Natural killer cell treated with Interleukin-12 subunit alpha and Interleukin-12 subunit beta and Interleukin-15 and Interleukin-18, amount 100 ng/mL, for 72 hours (primary cell): Measurements from ENCODE around the gene MAP1A. TPM values are rescaled to one million over a fixed set of nuclear protein-coding genes. Genes with fewer than 3 reads are reported as not detected.

Experiments used
- ATAC-seq, 2 donors: fragments of 150-1000 bp; cut with Tn5 transposase in 1 of 2; sonication (Bioruptor Pico), chemical (Tn5 transposase) in 1 of 2; 2 replicates each; pipeline ENCODE4 v1.10.0; 2021
- DNase-seq: peaks from one replicate; pipeline ENCODE4 v3.0.0; 2022; ENCODE audit warnings: low spot score
- H3K27ac Mint-ChIP-seq, 2 donors: 1 replicate in 1 of 2; 2 replicates in 1 of 2; pipeline ENCODE4 v1.8.0; 2022; ENCODE audit warnings: mixed read lengths in 2 of 2, mild to moderate bottlenecking in 1 of 2, moderate library complexity in 1 of 2
- H3K27me3 Mint-ChIP-seq, 2 donors: 1 replicate in 1 of 2; 2 replicates in 1 of 2; pipeline ENCODE4 v1.8.0; 2022; ENCODE audit warnings: mixed read lengths in 2 of 2
- H3K36me3 Mint-ChIP-seq: one replicate; pipeline ENCODE4 v1.8.0; 2022; ENCODE audit warnings: mixed read lengths
- H3K4me1 Mint-ChIP-seq, 2 donors: 1 replicate in 1 of 2; 2 replicates in 1 of 2; pipeline ENCODE4 v1.8.0; 2022; ENCODE audit warnings: low read depth in 2 of 2, mixed read lengths in 2 of 2, mild to moderate bottlenecking in 1 of 2
- H3K4me3 Mint-ChIP-seq: one replicate; pipeline ENCODE4 v1.8.0; 2022; ENCODE audit warnings: mixed read lengths
- H3K9me3 Mint-ChIP-seq: 2 replicates; pipeline ENCODE4 v1.8.0; 2022; ENCODE audit warnings: mixed read lengths
- total RNA-seq, 2 donors: library from RNA; stranded (reverse); gene quantifications; one replicate each; pipeline ENCODE4 v1.2.3, GENCODE V29; 2022

Gene MAP1A
- 1 to 10 TPM in 1 of 2 donors, under 1 TPM in 1; 0.24 to 1.2 TPM for total RNA-seq

DNA sequence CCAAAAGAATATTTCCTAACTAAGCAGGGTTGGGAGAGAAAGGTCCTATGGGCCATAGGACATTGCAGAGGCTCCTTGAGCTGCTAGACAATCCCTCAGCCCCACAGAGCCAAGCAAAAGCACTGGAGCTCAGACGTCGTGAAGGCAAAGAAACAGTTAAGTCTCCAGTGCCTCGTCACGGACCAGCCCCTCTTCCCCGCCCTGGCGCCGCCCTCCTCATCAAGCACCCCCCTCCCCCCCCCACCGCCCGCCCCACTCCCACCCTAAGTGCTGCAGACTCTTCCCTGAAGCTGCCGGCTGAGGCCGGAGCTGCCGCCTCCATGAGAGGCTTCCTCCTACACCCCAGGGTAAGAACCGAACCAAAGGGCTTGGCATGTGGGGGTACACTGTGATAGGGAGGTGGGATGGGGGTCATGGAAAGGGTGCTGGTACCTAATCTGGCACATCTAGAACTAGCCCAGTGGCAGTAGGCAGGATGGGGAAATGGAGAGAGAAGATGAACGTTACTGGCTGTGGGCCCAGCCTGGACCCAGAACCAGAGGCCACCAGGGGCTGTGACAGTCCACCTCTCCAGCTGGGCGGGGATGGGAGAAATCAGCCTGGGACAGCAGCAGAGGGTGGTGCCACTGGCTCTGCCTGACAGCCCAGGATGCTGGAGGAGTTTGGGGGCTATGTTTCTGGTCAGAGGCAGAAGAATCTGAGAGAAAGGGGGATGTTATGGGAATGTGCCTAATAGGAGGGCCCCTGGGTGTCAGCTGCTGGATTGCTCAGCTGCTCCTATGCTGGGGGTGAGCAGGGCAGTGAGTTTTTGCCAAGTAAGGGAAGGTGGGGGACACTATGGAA lies at the start of gene MAP1A:
TSS of gene MAP1A (plus strand) at position 255 of the 843 bp plus-strand sequence. CDS start 3,866 bp downstream, outside the sequence.
- Mint-ChIP-seq H3K9me3 (no peaks in the 10 kb centered on the region), H3K4me3 (peak within 1 kb of the TSS; percentile 49), H3K36me3 (no peaks in the 10 kb centered on the region)

DNA sequence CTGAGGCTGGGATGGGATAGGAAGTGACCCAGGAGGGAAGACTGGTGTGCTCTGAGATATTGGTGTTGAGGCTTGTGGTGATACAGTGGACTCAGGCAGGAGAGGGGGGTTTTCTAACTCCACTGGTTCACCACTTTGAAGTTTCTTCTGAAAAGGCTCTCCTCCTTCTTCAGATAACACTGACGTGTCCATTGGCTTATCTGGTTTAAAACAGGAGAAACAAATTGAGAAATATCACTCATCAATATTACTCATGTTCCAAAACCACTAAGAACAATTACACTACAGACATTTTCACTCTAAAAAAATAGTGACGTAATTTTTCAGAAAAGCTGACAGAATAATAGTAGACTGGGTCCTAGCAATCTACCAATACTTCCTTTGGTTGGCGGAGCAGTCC lies 47.5 kb upstream of the MAP1A start:
- no peak for DNase-seq
- peak overlapping the region; percentile 18 for H3K4me3 Mint-ChIP-seq
- peak; percentile 48 to 82 for ATAC-seq
- peaks cover 7 to 20% of the 10 kb centered on the region in 2 donors for H3K4me1 Mint-ChIP-seq
- H3K36me3 Mint-ChIP-seq: peaks cover 12% of the 10 kb centered on the region
- H3K27me3 Mint-ChIP-seq: no peaks in the 10 kb centered on the region
- peak overlapping the region; percentile 43 to 65 for H3K27ac Mint-ChIP-seq
- H3K9me3 Mint-ChIP-seq: no peaks in the 10 kb centered on the region

More for the DNA sequence above, at the start of gene MAP1A:
- peaks cover 11 to 21% of the 10 kb centered on the region in 2 donors for H3K4me1 Mint-ChIP-seq
- no peak within 1 kb of the TSS for H3K27ac Mint-ChIP-seq
- DNase-seq (no peak), ATAC-seq (no peak)
- peaks cover 30 to 38% of the 10 kb centered on the region in 2 donors for H3K27me3 Mint-ChIP-seq

DNA sequence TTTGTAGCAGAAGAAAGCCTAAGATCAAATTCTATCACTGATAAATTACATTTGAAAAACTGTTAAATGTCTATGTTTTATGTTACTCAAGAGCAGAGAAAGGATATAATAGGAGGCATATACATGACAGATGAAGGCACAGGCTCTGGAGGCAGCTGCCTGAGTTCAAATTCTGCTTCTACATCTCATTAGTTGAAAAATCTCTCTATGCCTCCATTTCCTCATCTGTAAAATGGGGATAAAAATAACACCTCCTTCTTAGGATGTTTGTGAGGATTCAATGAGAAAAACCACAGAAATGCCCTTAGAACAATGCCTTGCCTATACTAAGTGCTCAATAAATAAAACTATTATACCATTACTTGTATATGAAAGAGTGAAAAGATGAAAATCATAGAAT lies 45.4 kb upstream of the MAP1A start:
- no peak overlapping the region for H3K4me3 Mint-ChIP-seq
- peaks cover 6% of the 10 kb centered on the region for H3K36me3 Mint-ChIP-seq
- no peak overlapping the region for H3K27ac Mint-ChIP-seq

DNA sequence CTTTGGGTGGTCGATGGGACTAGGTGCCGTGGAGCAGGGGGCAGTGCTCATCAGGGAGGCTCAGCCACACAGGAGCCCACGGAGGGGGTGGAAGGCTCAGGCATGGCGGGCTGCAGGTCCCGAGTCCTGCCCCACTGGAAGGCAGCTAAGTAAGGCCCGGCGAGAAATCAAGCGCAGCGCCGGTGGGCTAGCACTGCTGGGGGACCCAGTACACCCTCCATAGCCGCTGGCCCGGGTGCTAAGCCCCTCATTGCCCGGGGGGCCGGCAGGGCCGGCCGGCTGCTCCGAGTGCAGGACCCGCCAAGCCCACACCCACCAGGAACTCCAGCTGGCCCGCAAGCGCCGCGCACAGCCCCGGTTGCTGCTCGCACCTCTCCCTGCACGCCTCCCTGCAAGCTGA lies 43.5 kb upstream of the MAP1A start:
- no peak overlapping the region for H3K4me3 Mint-ChIP-seq
- ATAC-seq (no peak), DNase-seq (no peak)
- peaks cover 25% of the 10 kb centered on the region for H3K36me3 Mint-ChIP-seq
- H3K27me3 Mint-ChIP-seq: no peaks in the 10 kb centered on the region
- H3K4me1 Mint-ChIP-seq: peaks cover 3 to 15% of the 10 kb centered on the region in 2 donors
- H3K9me3 Mint-ChIP-seq: no peaks in the 10 kb centered on the region
- H3K27ac Mint-ChIP-seq: no peak overlapping the region

More for the DNA sequence above, 45.4 kb upstream of the MAP1A start:
- DNase-seq (no peak), ATAC-seq (no peak)
- Mint-ChIP-seq H3K9me3 (no peaks in the 10 kb centered on the region), H3K27me3 (no peaks in the 10 kb centered on the region), H3K4me1 (peaks cover 3 to 15% of the 10 kb centered on the region in 2 donors)

DNA sequence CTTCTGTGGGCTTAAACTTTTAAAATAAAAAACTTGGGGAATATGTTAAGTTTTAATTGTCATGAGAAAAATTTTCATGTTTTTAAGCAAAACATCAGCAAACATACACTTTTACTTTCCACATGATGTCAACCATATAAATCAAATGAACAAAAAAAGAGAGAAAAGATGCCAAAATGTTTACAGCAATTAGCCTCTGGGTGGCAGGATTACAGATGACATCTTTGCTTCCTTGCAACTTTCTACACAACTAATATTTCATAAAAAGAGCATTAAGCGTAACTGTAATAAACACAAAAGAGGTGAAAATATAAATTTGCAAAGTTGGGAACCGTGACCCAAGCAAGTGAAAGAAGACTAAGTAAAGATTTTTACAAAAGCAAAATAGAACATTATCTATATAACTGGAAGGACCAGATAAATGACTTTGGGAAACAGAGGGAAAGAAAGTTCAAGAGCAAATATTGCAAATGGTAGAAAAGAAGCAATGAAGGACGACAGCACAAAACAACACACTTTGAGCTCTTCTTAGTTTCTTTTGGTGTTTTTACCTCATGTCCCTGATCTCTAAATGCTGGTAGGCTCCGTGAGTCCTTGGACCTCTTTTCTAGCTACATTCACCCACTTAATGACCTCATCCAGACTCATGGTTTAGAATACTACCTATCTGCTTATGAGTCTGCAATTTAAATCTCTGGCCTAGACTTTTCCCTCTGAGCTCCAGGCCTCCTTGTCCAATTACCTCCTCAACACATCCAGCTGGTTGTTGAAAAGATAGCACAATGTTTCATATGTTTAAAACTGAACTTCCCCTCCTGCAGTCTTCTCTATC lies 33.9 kb upstream of the MAP1A start:
- ATAC-seq (no peak), DNase-seq (no peak)
- Mint-ChIP-seq H3K27ac (no peak overlapping the region), H3K27me3 (no peaks in the 10 kb centered on the region), H3K9me3 (no peaks in the 10 kb centered on the region), H3K4me1 (peaks cover 5 to 6% of the 10 kb centered on the region in 2 donors), H3K36me3 (peaks cover 10% of the 10 kb centered on the region), H3K4me3 (no peak overlapping the region)

DNA sequence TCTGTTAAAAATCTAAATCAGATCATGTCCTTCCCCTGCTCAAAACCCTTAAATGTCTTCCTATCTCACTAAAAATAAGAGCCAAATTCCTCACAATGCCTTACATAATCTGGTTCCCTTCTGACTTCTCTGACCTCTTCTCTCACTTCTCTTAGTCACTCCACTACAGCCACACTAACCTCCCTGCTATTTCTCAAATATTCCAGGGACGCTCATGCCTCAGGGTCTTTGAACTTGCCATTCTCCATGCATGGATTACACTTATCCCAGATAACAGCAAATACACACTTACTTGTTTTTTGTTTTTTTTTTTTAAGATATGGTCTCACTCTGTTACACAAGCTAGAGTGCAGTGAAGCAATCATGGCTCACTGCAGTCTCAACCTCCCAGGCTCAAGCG lies 33.0 kb upstream of the MAP1A start:
- ATAC-seq (no peak), DNase-seq (no peak)
- H3K36me3 Mint-ChIP-seq: peaks cover 6% of the 10 kb centered on the region
- H3K9me3 Mint-ChIP-seq: no peaks in the 10 kb centered on the region
- H3K4me3 Mint-ChIP-seq: no peak overlapping the region
- no peak overlapping the region for H3K27ac Mint-ChIP-seq
- peaks cover 12% of the 10 kb centered on the region in 2 donors for H3K4me1 Mint-ChIP-seq
- H3K27me3 Mint-ChIP-seq: no peaks in the 10 kb centered on the region

DNA sequence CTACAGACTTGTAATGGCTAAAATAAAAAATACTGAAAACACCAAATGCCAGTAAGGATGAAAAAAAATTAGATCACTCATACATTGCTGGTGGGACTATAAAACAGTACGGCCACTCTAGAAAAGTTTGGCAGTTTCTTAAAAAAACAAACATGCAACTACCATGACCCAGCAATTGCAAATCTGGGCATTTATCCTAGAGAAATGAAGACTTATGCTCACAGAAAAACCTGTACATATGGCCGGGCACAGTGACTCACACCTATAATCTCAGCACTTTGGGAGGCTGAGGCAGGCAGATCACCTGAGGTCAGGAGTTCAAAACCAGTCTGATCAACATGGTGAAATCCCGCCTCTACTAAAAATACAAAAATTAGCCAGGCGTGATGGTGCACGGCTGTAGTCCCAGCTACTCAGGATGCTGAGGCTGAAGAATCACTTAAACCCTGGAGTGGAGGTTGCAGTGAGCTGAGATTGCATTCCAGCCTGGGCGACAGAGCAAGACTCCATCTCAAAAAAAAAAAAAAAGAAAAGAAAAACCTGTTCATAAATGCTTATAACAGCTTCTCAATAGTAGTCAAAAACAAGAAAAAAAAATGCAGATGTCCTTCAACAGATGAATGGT lies 30.0 kb upstream of the MAP1A start:
- peaks cover 8% of the 10 kb centered on the region for H3K36me3 Mint-ChIP-seq
- no peak for ATAC-seq
- H3K27ac Mint-ChIP-seq: no peak overlapping the region
- no peaks in the 10 kb centered on the region for H3K27me3 Mint-ChIP-seq
- peaks cover 18 to 22% of the 10 kb centered on the region in 2 donors for H3K4me1 Mint-ChIP-seq
- no peak overlapping the region for H3K4me3 Mint-ChIP-seq
- H3K9me3 Mint-ChIP-seq: no peaks in the 10 kb centered on the region
- no peak for DNase-seq

DNA sequence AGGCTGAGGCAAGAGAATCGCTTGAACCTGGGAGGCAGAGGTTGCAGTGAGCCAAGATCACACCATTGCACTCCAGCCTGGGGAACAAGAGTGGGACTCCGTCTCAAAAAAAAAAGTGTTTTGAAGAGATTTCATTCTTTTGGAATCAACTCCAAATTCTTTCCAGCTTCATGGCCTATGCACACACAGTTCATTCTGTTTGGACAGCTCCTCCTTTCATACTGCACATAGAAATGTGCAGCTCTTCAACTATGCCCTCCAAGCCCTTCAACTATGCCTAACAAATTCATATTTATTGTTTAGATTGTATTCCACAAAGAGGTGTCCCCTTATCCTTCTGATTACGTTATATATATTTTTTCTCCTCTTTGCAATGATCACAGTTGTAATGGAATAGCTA lies 28.6 kb upstream of the MAP1A start:
- no peak for DNase-seq
- ATAC-seq: no peak
- Mint-ChIP-seq H3K27ac (peak overlapping the region in 1 of 2 donors; percentile 26), H3K9me3 (no peaks in the 10 kb centered on the region), H3K27me3 (no peaks in the 10 kb centered on the region), H3K36me3 (peaks cover 8% of the 10 kb centered on the region), H3K4me1 (peaks cover 25 to 33% of the 10 kb centered on the region in 2 donors), H3K4me3 (no peak overlapping the region)

DNA sequence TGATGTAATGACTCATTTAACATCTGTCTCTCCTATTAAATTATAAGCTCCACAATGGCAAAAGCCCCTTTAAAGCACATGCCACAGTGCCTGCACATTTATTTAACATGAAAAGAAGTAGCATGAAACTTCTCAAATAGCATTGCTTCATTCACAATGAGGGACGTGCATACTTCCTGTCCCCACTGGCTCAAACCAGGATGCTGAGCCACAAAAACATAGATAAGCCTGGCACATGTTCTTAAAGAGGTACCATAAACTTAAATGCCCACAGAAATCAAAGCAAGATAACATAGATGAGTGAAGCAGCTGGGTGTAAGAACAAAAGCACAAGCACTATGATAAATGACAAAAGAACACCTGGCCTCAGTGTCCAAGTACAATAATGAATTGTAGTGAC lies 28.2 kb upstream of the MAP1A start:
- DNase-seq (no peak), ATAC-seq (no peak)
- Mint-ChIP-seq H3K27ac (peak overlapping the region in 1 of 2 donors; percentile 26), H3K27me3 (no peaks in the 10 kb centered on the region), H3K9me3 (no peaks in the 10 kb centered on the region), H3K36me3 (peaks cover 8% of the 10 kb centered on the region), H3K4me3 (no peak overlapping the region), H3K4me1 (peaks cover 26 to 30% of the 10 kb centered on the region in 2 donors)

DNA sequence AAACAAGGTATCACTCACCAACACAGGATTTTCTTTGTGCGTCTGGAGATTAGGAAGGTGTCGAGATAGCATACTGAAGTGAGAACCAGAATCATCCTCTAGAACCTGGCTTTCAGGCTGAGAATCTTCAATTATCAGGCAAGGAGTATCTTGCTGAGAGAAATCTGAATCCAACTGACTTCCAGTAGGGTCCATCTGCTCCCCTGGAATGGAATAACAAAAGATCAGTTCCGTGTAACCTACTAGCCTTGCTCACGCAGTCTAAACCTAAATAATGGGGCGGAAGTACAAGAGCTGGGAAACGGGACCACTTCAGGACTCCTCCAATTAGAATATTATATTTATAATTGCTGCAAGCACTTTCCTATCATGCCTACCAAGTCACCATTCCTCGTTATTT lies 25.1 kb upstream of the MAP1A start:
- ATAC-seq (no peak), DNase-seq (no peak)
- peaks cover 8% of the 10 kb centered on the region for H3K36me3 Mint-ChIP-seq
- H3K4me3 Mint-ChIP-seq: peak overlapping the region; percentile 94
- H3K9me3 Mint-ChIP-seq: no peaks in the 10 kb centered on the region
- H3K4me1 Mint-ChIP-seq: peaks cover 24 to 28% of the 10 kb centered on the region in 2 donors
- no peaks in the 10 kb centered on the region for H3K27me3 Mint-ChIP-seq
- H3K27ac Mint-ChIP-seq: peak overlapping the region; percentile 76 to 84

DNA sequence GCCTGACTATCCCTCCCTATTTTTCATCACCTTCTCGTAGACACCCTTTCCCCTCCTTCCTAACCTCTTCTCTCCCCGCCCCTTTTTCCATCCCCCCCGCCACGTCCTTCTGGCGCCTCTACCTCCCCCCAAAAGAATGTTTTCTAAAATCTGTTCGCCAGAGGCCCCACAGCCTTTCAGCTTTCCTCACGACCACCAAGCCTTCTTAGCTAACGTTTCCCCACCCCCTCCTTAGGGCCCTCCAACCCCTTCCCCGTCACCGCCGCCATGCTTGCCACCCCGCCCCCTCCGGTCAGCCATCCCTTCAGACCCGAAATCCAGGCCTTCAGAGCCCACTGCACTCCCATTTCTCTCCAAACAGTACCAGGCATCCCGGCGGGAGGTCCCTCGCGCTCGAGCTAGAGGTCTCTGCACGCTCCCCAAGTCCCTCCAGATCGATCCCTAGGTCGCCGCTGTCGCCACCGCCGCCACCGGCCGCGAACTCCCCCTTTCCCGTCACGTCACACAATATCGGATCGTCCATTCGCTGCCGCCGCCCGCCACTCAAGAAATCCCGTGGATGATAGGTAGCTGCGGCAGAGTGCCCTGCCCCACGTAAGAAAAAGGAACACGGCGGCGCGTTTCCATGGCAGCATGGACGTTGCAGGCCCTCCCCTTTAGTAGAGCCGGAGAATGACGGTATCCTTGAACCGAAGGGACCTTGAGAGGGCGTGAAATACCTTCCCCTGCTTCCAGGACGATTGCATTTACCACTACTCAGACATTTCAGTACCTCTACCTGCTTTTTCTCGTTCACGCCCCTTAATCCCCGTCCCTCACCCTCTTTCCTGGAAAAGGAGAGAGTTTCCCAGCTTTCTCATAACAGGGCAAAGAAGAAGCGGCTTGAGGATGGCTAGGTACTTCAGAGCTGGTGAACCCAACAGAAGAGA lies 24.5 kb upstream of the MAP1A start, which contains the start of gene TP53BP1:
TSS of gene TP53BP1 (minus strand) at position 484 of the 929 bp plus-strand sequence. CDS start at position 371, 113 bp downstream.
- peak; percentile 96 for DNase-seq
- Mint-ChIP-seq H3K27ac (peak within 1 kb of the TSS; percentile 76 to 84), H3K4me1 (peaks cover 24 to 28% of the 10 kb centered on the region in 2 donors), H3K9me3 (no peaks in the 10 kb centered on the region), H3K4me3 (peak within 1 kb of the TSS; percentile 94), H3K27me3 (no peaks in the 10 kb centered on the region), H3K36me3 (peaks cover 8% of the 10 kb centered on the region)
- ATAC-seq: peak; percentile 99 to 100

DNA sequence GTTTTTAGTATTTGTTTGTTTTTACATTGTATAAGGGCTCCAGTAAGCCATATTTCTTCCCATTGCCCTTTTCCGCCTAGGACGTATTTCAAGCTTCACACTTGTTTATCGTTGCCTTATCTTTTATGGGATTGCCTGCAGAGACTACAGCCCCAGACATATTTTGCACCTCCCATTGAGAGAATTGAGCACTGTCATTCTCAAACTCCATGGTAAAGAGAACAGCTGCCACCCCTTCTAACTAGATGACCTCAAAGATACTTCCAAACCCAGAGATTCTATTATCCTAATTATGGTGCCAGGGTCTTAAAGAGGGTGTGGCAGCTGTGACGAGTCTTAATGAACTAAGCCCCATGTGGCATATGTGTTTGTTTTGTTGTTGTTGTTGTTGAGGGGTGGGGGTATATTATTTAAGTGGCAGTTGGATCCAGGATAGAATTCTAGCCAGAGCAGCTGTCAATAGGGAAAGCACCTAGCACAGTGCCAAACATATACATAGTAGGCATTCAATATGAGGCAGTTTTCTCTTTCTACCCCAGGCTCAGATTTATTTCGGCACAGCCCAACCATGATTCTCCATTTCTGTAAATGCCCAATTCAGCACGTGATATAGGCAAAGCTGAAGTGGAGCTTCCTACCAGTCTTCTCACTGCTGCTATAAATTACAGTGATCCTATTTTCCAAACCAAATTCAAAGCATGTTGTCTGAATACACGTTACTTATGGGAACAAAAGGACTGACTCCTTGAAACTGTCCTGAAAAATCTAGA lies 23.5 kb upstream of the MAP1A start:
- H3K4me1 Mint-ChIP-seq: peaks cover 23 to 27% of the 10 kb centered on the region in 2 donors
- DNase-seq (no peak), ATAC-seq (no peak)
- H3K27me3 Mint-ChIP-seq: no peaks in the 10 kb centered on the region
- peaks cover 8% of the 10 kb centered on the region for H3K36me3 Mint-ChIP-seq
- no peaks in the 10 kb centered on the region for H3K9me3 Mint-ChIP-seq
- H3K4me3 Mint-ChIP-seq: peak overlapping the region; percentile 94
- H3K27ac Mint-ChIP-seq: peak overlapping the region; percentile 76 to 84
